Activated CD8-positive, alpha-beta memory T cell treated with anti-CD3 and anti-CD28 coated beads for 1 hour (primary cell): ENCODE results near the gene HAUS3.
A peak's percentile ranks its signal among the peaks of the same experiment; 100 is the strongest.

Source experiments
- DNase-seq, 2 donors: peaks; one replicate each; pipeline ENCODE4 v3.0.0-alpha.2; 2020; ENCODE audit warnings: low read depth in 1 of 2; ENCODE audit errors: extremely low read depth in 1 of 2

The HAUS3 gene

GRCh38 chr4:2241410-2242353 is at the start of gene HAUS3, which contains the start of gene POLN:
Gene HAUS3, minus strand, starts transcription at chr4:2242121. Its CDS starts 1,175 bp downstream, at chr4:2240946.
Gene POLN, minus strand, starts transcription at chr4:2242121. Its CDS starts 12,890 bp downstream, at chr4:2229231.
- peak; percentile 97 to 98 for DNase-seq

GRCh38 chr4:2290974-2291704 is 49.2 kb upstream of the HAUS3 start:
- DNase-seq = peak; percentile 46 to 71

- no peak for DNase-seq
Observed at GRCh38 chr4:2290488-2290887, 48.6 kb upstream of the HAUS3 start.

GRCh38 chr4:2289955-2290333 is 48.0 kb upstream of the HAUS3 start:
- DNase-seq = no peak

GRCh38 chr4:2289311-2289954 is 47.5 kb upstream of the HAUS3 start:
- no peak for DNase-seq

GRCh38 chr4:2288051-2288541 is 46.2 kb upstream of the HAUS3 start:
- no peak for DNase-seq

GRCh38 chr4:2287594-2287915 is 45.6 kb upstream of the HAUS3 start:
- DNase-seq = no peak

- no peak for DNase-seq
Observed at GRCh38 chr4:2286904-2287593, 45.1 kb upstream of the HAUS3 start.

- DNase-seq = no peak
Observed at GRCh38 chr4:2285613-2286381, 43.9 kb upstream of the HAUS3 start.

- no peak for DNase-seq
Observed at GRCh38 chr4:2284934-2285612, 43.2 kb upstream of the HAUS3 start.

GRCh38 chr4:2284161-2284933 is 42.4 kb upstream of the HAUS3 start:
- DNase-seq = no peak

- DNase-seq = no peak
Observed at GRCh38 chr4:2283199-2283711, 41.3 kb upstream of the HAUS3 start.

- DNase-seq = peak; percentile 45 to 85
Observed at GRCh38 chr4:2281575-2282343, 39.8 kb upstream of the HAUS3 start.

GRCh38 chr4:2280531-2281300 is 38.8 kb upstream of the HAUS3 start:
- no peak for DNase-seq

GRCh38 chr4:2277956-2278355 is 36.0 kb upstream of the HAUS3 start:
- no peak for DNase-seq

- no peak for DNase-seq
Observed at GRCh38 chr4:2276581-2277325, 34.8 kb upstream of the HAUS3 start.
